Adrenal gland (tissue), 5 donors: Measurements from ENCODE around the gene GLP2R.

Experiments used
- CTCF ChIP-seq, 6 experiments: fragments of 450-650 bp in 4 of 6; fragments of 200-600 bp in 2 of 6; sonication (generic) in 1 of 6; IDR thresholded peaks; 1 replicate in 5 of 6; 2 replicates in 1 of 6; pipeline versions ENCODE4 v1.5.1 to v1.8.0; 2016 to 2021; ENCODE audit warnings: antibody characterized with exemption in 6 of 6, mild to moderate bottlenecking in 2 of 6, moderate library complexity in 1 of 6
- POLR2A ChIP-seq, 2 donors: fragments of 450-650 bp; IDR thresholded peaks; one replicate each; pipeline ENCODE4 v1.6.1; 2017; ENCODE audit warnings: antibody characterized with exemption in 2 of 2, mild to moderate bottlenecking in 2 of 2, moderate library complexity in 1 of 2
- donor health status: DM: no; HTN: no; CAD: no.

GRCh38 chr17:9911089-9911488, 85.4 kb downstream of the GLP2R start:
- no peak for TF ChIP-seq CTCF (IDR thresholded peaks at IDR 0.05)
- TF ChIP-seq POLR2A (IDR thresholded peaks at IDR 0.05) = no peak
